Fibroblast of lung (primary cell): ENCODE measurements around the gene GDF2. TPM values are rescaled to one million over a fixed set of nuclear protein-coding genes. Genes with fewer than 3 reads are reported as not detected.

ENCODE experiments used
- DNase-seq, 2 donors: peaks; one replicate each; pipeline versions ENCODE4 v3.0.0 to v3.0.0-alpha.2; 2010; ENCODE audit warnings: low read depth in 2 of 2
- H2AFZ ChIP-seq: 2 replicates; pipeline ENCODE4 v1.5.1; 2012; ENCODE audit warnings: low read length, control low read depth, inconsistent platforms
- H3K27ac ChIP-seq: 2 replicates; pipeline ENCODE4 v1.5.1; 2011; ENCODE audit warnings: low read length, control low read depth; ENCODE audit not compliant: insufficient read depth
- H3K27me3 ChIP-seq: 2 replicates; pipeline ENCODE4 v1.5.1; 2011; ENCODE audit warnings: mild to moderate bottlenecking, low read length; ENCODE audit not compliant: control insufficient read depth, insufficient read depth
- H3K36me3 ChIP-seq: 2 replicates; pipeline ENCODE4 v1.5.1; 2011; ENCODE audit warnings: low read length; ENCODE audit not compliant: control insufficient read depth, insufficient read depth
- H3K4me1 ChIP-seq: 2 replicates; pipeline ENCODE4 v1.5.1; 2011; ENCODE audit warnings: low read length; ENCODE audit not compliant: control insufficient read depth, insufficient read depth; ENCODE audit errors: extremely low read depth
- H3K4me2 ChIP-seq: 2 replicates; pipeline ENCODE4 v1.5.1; 2011; ENCODE audit warnings: low read length, control low read depth; ENCODE audit not compliant: insufficient read depth; ENCODE audit errors: extremely low read depth
- H3K4me3 ChIP-seq, 4 experiments: fragments of 200-600 bp in 1 of 4; sonication (generic) in 1 of 4; replicated peaks in 1 of 4; 2 replicates each; pipeline ENCODE4 v1.5.1; 2011 to 2016; ENCODE audit warnings: low read length in 4 of 4, low read depth in 3 of 4, mild to moderate bottlenecking in 3 of 4, control low read depth in 2 of 4, inconsistent platforms in 1 of 4, mixed read lengths in 1 of 4; ENCODE audit not compliant: insufficient read depth in 1 of 4; ENCODE audit errors: control extremely low read depth in 1 of 4
- H3K79me2 ChIP-seq: 2 replicates; pipeline ENCODE4 v1.5.1; 2012; ENCODE audit warnings: mild to moderate bottlenecking, low read length, inconsistent platforms; ENCODE audit not compliant: control insufficient read depth, insufficient read depth
- H3K9ac ChIP-seq: 2 replicates; pipeline ENCODE4 v1.5.1; 2011; ENCODE audit warnings: mild to moderate bottlenecking, low read length, control low read depth; ENCODE audit not compliant: insufficient read depth
- H3K9me3 ChIP-seq: 2 replicates; pipeline ENCODE4 v1.5.1; 2012; ENCODE audit warnings: low read depth, low read length; ENCODE audit not compliant: control insufficient read depth, insufficient read depth
- H4K20me1 ChIP-seq: 2 replicates; pipeline ENCODE4 v1.5.1; 2011; ENCODE audit warnings: low read length; ENCODE audit not compliant: control insufficient read depth, insufficient read depth; ENCODE audit errors: extremely low read depth
- EZH2 ChIP-seq: IDR thresholded peaks from 2 replicates; pipeline ENCODE4 v1.5.1; 2012; ENCODE audit warnings: low read length, control low read depth, mild to moderate bottlenecking; ENCODE audit errors: missing control alignments
- polyA plus RNA-seq, 2 donors: library from polyadenylated mRNA; depleted of rRNA in 1 of 2; stranded (reverse) in 1 of 2; unstranded in 1 of 2; fragments of >200 nt; gene quantifications; 2 replicates each; pipeline ENCODE4 v1.2.1, GENCODE V29; 2011 to 2012; ENCODE audit warnings: missing spikeins in 1 of 2
- total RNA-seq: library from RNA; depleted of rRNA; stranded (reverse); fragments of >200 nt; gene quantifications from 2 replicates; pipeline ENCODE4 v1.2.1, GENCODE V29; 2014
- TF ChIP-seq, protein P1 (sequence below), 2 donors: IDR thresholded peaks in 1 of 2; conservative IDR thresholded peaks in 1 of 2; 1 replicate in 1 of 2; 2 replicates in 1 of 2; pipeline ENCODE4 v1.5.1; 2011 to 2012; ENCODE audit warnings: low read length in 2 of 2, control low read depth in 1 of 2, inconsistent platforms in 1 of 2, low read depth in 1 of 2, mild to moderate bottlenecking in 1 of 2

GDF2 gene
- total and polyA plus RNA-seq, 2 donors (not counting 1 experiment from before 2014, with no cell fraction given) = not detected

GRCh38 chr10:47317251-47317650 is 5.0 kb upstream of the GDF2 start:
- no peaks in the 10 kb centered on the region for H3K79me2 ChIP-seq
- no peak overlapping the region for H3K4me2 ChIP-seq
- no peak overlapping the region for H3K27ac ChIP-seq
- peaks cover 12% of the 10 kb centered on the region for H3K27me3 ChIP-seq
- H2AFZ ChIP-seq = no peak overlapping the region
- H3K4me3 ChIP-seq = no peak overlapping the region
- TF ChIP-seq, protein P1, sequence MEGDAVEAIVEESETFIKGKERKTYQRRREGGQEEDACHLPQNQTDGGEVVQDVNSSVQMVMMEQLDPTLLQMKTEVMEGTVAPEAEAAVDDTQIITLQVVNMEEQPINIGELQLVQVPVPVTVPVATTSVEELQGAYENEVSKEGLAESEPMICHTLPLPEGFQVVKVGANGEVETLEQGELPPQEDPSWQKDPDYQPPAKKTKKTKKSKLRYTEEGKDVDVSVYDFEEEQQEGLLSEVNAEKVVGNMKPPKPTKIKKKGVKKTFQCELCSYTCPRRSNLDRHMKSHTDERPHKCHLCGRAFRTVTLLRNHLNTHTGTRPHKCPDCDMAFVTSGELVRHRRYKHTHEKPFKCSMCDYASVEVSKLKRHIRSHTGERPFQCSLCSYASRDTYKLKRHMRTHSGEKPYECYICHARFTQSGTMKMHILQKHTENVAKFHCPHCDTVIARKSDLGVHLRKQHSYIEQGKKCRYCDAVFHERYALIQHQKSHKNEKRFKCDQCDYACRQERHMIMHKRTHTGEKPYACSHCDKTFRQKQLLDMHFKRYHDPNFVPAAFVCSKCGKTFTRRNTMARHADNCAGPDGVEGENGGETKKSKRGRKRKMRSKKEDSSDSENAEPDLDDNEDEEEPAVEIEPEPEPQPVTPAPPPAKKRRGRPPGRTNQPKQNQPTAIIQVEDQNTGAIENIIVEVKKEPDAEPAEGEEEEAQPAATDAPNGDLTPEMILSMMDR (conservative IDR thresholded peaks at IDR 0.05 in 1 of 2, IDR thresholded peaks at IDR 0.05 in 1 of 2; ENCODE audit: low read depth in 1 of 2, low read length in 2 of 2) = no peak
- no peak for TF ChIP-seq EZH2
- H3K4me1 ChIP-seq = no peaks in the 10 kb centered on the region
- H4K20me1 ChIP-seq = no peaks in the 10 kb centered on the region
- DNase-seq = no peak
- no peaks in the 10 kb centered on the region for H3K36me3 ChIP-seq
- no peak overlapping the region for H3K9ac ChIP-seq
- H3K9me3 ChIP-seq = no peaks in the 10 kb centered on the region

DNA sequence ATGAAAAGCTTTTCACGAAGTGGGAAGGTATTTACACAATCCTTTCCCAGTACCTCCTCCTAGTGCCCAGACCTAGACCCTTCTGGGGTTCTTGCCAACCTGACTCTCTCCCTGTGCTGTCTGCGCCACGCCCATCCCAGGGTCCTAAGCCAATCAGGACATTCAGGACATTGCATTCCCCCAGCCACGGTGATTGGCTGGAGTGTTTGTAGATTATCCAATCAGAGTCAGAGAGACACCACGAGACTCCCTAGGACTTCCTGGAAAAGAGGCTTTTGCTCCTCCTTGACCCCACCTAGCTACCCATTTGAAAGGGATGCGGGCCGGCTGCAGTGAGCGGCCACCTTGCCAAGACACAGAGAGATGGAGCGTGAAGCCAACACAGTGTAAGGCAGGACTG is 3.5 kb upstream of the GDF2 start:
- H2AFZ ChIP-seq = no peak overlapping the region
- no peaks in the 10 kb centered on the region for H3K36me3 ChIP-seq
- no peaks in the 10 kb centered on the region for H3K79me2 ChIP-seq
- TF ChIP-seq EZH2 = no peak
- TF ChIP-seq, protein P1 (conservative IDR thresholded peaks at IDR 0.05 in 1 of 2, IDR thresholded peaks at IDR 0.05 in 1 of 2; ENCODE audit: low read depth in 1 of 2, low read length in 2 of 2) = no peak
- H3K27ac ChIP-seq = no peak overlapping the region
- H3K9ac ChIP-seq = no peak overlapping the region
- no peaks in the 10 kb centered on the region for H3K4me1 ChIP-seq
- no peak for DNase-seq
- H4K20me1 ChIP-seq = no peaks in the 10 kb centered on the region
- H3K4me2 ChIP-seq = no peak overlapping the region
- H3K4me3 ChIP-seq = no peak overlapping the region
- peaks cover 12% of the 10 kb centered on the region for H3K27me3 ChIP-seq
- no peaks in the 10 kb centered on the region for H3K9me3 ChIP-seq

DNA sequence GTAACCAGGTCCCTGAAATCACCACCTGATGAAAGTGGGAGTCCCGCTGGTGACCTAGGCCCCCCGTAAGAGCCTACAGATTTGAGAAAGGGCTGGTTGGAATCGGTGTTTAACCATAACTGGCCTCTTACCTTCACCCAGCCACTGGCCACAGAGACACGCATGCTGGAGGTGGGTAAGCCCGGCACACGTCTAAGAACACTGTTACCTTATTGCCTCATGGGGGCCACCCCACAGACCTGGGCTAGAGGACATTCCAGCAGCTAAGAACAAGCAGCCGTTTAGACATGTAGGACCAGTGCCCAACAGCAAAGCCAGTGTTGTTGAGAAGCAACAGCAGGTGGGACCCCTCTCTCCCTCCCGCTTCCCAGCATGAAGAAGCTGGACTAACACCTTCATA is 2.5 kb upstream of the GDF2 start:
- Histone ChIP-seq H3K27me3 (peaks cover 12% of the 10 kb centered on the region), H3K27ac (no peak overlapping the region), H3K4me3 (no peak overlapping the region), H3K9ac (no peak overlapping the region), H3K4me1 (no peaks in the 10 kb centered on the region), H3K9me3 (no peaks in the 10 kb centered on the region), H3K4me2 (no peak overlapping the region), H4K20me1 (no peaks in the 10 kb centered on the region), H2AFZ (no peak overlapping the region), H3K36me3 (no peaks in the 10 kb centered on the region), H3K79me2 (no peaks in the 10 kb centered on the region)
- TF ChIP-seq, protein P1 (conservative IDR thresholded peaks at IDR 0.05 in 1 of 2, IDR thresholded peaks at IDR 0.05 in 1 of 2; ENCODE audit: low read depth in 1 of 2, low read length in 2 of 2) = no peak
- no peak for TF ChIP-seq EZH2
- DNase-seq = no peak
